ENCODE measurements around the gene ACSM4. TPM values are rescaled to one million over a fixed set of nuclear protein-coding genes. Genes with fewer than 3 reads are reported as not detected.
"Not testable (repeated sequence)": the region's sequence is repeated elsewhere in the genome, so short reads cannot be mapped to it uniquely, and the experiment has no call there.

Gene ACSM4, protein sequence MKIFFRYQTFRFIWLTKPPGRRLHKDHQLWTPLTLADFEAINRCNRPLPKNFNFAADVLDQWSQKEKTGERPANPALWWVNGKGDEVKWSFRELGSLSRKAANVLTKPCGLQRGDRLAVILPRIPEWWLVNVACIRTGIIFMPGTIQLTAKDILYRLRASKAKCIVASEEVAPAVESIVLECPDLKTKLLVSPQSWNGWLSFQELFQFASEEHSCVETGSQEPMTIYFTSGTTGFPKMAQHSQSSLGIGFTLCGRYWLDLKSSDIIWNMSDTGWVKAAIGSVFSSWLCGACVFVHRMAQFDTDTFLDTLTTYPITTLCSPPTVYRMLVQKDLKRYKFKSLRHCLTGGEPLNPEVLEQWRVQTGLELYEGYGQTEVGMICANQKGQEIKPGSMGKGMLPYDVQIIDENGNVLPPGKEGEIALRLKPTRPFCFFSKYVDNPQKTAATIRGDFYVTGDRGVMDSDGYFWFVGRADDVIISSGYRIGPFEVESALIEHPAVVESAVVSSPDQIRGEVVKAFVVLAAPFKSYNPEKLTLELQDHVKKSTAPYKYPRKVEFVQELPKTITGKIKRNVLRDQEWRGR
- not detected in 2 replicates for total RNA-seq (2014; rRNA removed; shearing (Covaris generic))
- not detected in 2 replicates for polyA plus RNA-seq (2014; cell fraction: nucleus; rRNA removed)

DNA sequence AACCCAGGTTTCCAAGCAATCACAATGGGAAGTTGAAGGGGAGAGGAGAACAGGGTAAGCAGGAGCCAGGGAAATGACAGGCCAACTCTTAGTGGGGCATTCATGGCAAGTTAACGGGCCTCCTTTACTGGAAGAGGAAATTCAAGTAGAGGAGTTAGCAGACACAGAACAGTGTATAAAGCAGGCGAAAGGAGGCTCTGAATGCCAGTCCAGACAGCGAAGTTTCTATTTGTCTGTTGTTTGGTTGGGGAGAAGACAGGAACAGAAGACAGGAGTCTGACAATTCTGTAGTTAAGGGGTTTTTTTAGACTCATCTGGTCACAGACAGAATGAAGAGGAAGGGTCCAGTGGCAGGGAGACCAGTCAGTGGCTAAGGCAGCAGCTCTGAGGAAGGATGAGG is at the start of gene ACSM4:
Gene ACSM4 (plus strand): TSS at position 301 of the 400 bp plus-strand sequence. CDS start 260 bp downstream, outside the sequence.
- no peak for DNase-seq (ENCODE audit: extremely low read depth, low read depth)

DNA sequence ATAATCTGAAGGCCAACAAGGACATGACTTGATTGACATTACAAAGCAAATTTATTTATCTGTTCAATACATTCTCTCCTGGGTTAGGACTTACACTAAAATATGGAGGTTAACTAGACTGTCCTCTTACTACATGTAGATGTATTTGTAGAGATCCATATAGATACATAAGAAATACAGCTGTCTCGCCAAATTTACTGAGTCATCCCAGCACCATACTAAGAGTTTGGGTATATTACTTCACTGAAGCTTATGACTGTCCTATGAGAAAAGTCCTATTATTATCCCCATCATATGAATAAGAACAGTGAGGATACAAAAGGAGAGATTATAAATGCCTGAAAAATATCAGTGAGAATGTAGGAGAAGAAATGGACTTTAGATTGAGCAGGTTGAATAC is 44.8 kb upstream of the ACSM4 start:
- no peak for DNase-seq (ENCODE audit: extremely low read depth, low read depth)

DNA sequence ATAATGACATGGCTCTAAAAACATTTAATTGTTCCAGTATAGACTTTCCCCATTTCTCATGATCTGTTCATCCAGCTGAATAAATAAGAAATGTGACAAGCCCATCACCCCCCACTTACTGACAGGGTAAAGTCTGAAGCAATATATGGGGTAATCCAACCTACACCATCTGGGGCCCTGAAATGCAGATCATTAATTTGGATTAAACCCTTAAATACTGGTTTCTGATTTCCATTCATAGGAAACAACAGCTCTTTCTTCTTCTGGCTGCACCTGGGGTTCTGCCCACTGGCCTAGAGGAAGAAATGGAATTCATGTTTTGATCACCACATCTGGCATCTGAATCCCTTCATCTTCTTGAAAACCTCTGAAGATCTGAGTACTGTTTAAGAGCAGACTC is 39.3 kb upstream of the ACSM4 start:
- DNase-seq (ENCODE audit: extremely low read depth, low read depth): no peak

DNA sequence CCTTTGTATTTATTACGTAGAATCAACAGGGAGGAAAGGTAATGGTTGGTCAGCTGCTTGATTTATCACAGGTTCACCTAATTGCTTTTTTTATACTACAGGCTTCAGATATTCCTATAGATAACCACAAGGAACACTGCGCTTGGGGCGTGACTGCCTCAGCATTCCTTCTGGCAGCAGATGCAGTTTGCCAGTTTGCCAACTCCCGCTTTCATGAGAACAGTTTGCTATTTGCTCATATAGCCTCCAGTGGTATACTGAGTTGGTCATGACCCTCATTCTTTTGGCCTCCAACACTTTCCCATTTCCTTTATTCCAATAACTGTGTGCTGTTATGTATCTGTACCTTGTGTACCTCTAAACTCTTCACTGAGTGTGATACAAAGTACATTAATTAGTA is 38.6 kb upstream of the ACSM4 start:
- no peak for DNase-seq (ENCODE audit: extremely low read depth, low read depth)

DNA sequence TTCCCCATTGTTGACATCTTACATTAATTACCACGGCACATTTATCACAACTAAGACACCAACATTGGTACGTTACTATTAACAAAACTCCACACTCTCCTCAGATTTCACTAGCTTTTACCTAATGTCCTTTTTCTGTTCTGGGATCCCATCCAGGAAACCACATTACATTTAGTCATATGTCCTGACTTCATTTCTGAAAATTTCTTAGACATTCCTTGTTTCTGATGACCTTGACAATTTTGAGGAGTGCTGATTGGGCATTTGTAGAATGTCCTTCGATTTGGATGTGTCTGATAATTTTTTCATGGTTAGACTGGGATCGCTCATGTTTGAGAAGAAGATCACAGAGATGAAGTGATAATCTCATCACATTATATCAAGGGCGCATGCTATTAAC is 34.6 kb upstream of the ACSM4 start:
- DNase-seq (ENCODE audit: extremely low read depth, low read depth): no peak

DNA sequence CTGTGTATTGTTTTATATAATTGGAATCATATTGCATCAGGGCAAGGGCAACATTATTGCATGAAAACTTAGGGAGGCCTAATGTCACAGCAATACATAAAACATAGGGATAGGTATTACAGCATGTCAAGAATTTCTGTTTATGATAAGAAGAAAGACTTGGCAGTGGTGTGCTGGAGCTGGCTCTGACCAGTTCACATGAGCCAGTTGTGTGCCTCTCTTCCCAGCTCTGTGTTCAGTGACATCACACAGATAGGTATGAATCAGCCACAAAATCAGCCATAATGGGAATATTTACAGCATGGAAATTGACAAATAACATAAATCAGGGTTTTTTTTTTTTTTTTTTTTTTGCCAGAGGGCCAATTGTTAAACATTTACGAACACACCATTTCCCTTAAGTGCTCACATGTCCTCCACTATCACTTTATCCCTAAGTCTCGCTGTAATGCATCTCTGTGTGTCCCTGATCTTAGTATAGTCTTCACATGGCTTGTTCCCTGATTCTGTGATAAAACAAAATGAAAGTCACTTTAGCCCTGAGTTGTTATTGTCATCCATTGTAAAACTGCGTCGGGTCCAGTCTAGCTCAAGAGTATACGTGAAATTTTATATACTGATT is 31.9 kb upstream of the ACSM4 start:
- no peak for DNase-seq (ENCODE audit: extremely low read depth, low read depth)

DNA sequence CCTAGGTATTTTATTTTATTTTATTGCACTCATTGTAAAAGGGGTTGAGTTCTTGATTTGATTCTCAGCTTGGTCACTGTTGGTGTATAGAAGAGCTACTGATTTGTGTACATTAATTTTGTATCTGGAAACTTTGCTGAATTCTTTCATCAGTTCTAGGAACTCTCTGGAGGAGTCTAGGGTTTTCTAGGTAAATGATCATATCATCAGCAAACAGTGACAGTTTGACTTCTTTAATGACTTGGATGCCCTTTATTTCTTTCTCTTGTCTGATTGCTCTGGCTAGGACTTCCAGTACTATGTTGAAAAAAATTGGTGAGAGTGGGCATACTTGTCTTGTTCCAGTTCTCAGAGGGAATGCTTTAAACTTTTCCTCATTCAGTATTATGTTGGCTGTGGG is 28.4 kb upstream of the ACSM4 start:
- DNase-seq (ENCODE audit: extremely low read depth, low read depth): not testable (repeated sequence)

DNA sequence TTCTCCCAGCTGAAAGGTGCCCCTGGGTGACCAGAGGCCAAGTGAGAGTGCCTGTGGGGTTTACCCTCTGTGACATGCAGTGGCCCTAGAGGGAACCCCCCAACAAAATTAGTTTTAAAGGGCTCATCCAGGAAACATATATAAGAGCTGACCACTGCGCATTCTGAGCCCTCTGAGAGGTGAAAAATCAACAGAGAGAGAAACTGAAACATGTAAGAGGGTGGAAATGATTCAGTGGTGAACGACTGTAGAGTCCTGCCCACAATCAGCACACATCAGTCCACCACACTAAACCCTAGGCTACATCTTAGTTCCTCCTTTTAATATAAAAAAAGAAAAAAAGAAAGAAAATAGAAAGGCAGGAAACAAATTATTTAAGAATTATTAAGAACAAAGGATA is 21.0 kb upstream of the ACSM4 start:
- no peak for DNase-seq (ENCODE audit: extremely low read depth, low read depth)

DNA sequence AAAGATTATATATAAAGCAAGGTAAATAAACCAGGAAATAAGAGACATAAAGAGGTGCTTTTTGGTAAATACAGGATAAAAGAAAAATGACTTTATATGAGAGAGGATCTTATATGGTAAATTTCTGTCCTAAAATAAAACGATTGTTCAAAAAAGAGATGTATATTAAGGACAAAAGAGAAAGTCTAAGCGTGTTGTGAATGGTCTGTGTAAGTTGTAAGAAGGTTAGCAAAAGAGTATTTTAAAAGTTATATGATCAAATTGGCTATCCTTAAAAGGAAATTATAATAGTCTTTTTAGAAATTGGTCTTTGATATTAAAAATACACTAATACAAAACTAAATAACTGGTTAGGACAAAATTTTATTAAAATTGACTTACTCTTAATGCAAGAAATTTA is 14.1 kb upstream of the ACSM4 start:
- DNase-seq (ENCODE audit: extremely low read depth, low read depth): no peak

DNA sequence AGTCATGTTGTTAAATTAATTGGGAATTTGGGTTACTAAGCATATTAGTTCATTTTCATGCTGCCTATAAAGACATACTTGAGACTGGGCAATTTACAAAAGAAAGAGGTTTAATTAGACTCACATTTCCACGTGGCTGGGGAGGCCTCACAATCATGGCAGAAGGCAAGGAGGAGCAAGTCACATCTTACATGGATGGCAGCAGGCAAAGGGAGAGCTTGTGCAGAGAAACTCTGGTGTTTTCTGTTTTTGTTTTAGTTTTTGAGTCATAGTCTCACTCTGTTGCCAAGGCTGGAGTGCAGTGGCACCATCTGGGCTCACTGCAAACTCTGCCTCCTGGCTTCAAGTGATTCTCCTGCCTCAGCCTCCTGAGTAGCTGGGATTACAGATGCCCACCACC is 13.3 kb upstream of the ACSM4 start:
- not testable (repeated sequence) for DNase-seq (ENCODE audit: extremely low read depth, low read depth)

DNA sequence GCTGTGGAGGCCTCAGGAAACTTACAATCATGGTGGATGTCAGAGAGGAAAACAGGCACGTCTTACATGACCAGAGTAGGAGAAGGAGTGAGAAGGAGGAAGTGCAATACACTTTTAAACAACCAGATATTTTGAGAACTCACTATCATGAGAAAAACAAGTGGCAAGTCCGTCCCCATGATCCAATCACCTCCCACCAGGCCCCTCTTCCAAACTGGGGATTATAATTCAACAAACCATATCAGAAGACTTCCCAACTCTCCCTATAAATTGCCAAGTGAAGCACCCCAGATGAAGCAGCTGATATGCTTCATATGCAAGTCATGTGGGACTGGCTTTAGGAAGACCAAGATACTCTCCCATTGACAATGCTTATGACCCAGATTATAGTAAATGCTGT is 11.6 kb upstream of the ACSM4 start:
- no peak for DNase-seq (ENCODE audit: extremely low read depth, low read depth)

DNA sequence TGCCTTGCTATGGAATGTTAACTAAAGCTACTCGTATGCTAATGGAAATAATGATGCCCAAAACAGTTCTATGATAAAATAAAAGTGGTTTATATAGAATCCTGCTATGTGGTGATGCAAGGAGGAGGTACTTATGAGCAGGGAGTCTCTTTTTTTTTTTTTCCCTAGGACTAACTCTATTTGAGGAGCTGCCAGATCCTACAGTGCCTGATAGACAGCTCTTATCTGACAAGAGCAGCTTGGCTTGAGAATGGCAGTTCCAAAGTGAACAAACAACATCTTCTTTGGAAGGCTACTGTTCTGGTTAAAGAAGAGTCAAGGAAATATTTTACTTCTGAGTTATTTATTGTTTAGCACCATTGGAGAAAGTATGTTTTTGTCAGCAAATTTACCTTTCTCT is 10.2 kb upstream of the ACSM4 start:
- DNase-seq (ENCODE audit: extremely low read depth, low read depth): no peak

DNA sequence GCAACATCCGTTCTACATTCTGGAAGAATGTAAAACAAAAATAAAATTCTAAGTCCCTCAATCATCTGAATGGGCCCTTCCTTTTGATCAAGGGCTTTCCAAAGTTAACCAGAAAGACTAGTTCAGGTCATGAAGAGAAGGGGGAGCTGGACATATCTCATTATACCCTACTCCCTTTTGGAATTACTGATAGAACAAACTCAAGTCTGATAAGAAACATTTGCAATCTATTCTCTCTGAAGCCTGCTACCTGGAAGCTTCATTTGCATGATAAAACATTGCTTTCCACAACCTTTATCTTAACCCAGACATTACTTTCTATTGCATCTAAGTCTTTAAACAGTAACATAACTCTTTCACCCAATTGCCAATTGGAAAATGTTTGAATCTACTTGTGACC is 8.3 kb upstream of the ACSM4 start:
- DNase-seq (ENCODE audit: extremely low read depth, low read depth): no peak

DNA sequence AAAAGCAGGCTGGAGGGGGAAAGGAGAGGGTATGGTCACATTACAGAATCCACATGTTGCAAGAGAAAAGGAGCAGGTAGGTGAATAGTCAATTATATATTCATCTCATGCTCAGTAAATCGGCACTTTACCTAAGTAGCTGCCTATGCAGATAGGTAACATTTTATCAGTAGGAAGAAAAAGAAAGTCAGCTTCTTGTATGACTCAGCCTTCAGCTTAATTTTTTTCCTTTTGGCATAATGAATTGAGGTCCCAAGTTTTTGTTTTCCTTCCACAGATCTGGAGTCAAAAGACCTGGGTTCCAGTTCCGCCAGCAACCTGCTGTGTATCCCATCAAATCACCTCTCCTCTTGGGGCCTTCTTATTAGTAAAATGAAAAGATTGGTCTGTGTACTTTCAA is 6.0 kb upstream of the ACSM4 start:
- no peak for DNase-seq (ENCODE audit: extremely low read depth, low read depth)

DNA sequence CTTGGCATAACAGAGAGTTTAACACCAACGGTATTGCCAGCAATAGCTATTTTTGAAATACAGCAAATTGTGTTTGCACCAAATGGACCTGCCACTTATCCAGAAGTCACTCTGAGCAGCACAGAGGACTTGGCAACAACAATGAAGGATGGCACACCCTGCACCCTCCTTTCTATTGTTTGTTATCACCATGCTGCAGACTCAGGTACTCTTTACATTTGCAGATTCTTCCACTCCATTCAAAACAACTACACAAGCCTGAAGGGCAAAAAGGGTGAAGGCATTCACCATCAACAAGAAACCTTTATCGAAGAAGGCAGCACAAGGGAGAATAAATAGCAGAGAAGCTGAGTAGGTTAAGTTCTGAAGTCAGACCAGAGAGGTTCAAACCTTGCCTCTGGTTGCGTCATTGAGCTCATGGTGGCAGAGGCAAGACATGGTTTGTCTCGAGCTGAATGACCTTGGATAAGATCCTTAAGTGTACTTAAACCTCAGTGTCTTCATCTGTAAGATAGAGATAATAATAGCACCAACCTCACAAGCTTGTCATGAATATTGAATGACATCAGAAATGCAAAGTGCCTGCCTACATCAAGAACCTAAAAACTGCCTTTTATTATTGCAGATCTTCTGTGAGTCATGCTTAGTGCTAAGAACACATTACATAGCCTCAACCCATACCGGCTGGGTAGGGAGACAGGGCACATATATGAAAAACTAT is 1.4 kb upstream of the ACSM4 start:
- no peak for DNase-seq (ENCODE audit: extremely low read depth, low read depth)

DNA sequence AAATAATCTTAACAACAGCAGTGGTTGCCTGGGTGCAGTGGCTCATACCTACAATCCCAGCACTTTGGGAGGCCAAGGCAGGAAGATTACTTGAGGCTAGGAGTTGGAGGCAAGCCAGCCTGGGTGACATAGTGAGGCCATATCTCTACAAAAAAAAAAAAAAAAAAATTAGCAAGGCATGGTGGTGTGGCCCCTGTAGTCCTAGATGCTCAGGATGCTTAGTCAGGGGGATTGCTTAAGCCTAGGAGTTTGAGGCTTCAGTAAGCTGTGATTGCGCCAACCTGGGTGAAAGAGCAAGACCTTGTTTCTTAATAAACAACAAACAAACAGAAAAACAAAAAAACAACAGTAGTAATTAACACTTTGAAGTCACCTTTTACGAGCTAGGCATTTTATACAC is 642 bp upstream of the ACSM4 start:
- no peak for DNase-seq (ENCODE audit: extremely low read depth, low read depth)

DNA sequence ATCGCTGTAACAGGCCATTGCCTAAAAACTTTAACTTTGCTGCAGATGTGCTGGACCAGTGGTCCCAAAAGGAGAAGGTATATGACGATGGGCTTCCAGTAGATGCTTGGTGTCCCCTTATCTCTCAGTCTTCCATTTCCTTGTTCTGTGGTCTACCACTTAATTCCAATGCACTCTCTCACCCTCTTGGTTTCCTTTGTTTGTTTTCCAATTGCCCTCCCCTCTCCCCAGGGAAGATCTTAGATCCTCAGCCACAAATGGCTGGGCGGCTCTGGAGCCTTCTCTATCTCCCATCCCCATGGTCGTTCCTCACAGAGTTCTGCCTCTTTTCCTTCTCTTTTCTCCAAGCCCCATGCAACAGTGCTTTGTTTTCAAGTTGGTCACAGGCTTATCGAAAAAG is 584 bp downstream of the ACSM4 start:
- no peak for DNase-seq (ENCODE audit: extremely low read depth, low read depth)

DNA sequence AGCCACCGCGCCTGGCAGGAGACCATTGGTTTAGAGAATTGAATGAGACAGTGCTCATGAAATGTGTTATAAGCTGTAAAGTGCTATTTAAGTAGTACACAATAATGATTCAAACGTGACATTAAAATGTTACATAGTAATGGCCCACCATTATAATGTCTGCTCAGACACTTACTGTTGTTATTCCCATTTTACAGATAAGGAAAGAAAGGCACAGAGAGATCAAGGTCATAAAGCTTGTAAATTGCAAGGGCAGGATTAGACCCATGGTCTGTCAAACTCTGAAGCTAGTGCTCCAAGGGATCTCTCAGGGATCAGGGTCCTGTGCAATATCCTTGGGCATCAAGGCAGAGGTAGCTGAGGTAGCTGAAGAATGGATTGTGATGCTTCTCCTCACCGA is 6.2 kb downstream of the ACSM4 start:
- DNase-seq (ENCODE audit: extremely low read depth, low read depth): no peak

DNA sequence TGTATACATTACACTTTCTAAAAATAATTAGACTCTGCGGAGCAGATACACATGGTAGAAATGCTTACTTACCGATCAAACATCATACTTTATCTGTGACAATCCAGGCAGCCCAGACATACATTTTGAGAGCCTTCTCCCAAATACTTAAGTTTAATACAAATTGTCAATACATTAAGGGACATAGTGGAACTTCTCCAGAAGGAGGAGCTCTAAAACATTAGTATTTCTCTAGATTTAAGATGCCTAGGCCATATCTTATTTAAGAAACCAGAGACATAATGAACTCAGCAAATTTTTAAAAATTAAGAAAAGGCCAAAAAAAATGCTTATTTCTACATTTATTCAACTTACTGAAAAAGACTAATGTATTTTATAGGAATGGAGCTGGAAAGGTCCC is 16.1 kb downstream of the ACSM4 start:
- no peak for DNase-seq (ENCODE audit: extremely low read depth, low read depth)

DNA sequence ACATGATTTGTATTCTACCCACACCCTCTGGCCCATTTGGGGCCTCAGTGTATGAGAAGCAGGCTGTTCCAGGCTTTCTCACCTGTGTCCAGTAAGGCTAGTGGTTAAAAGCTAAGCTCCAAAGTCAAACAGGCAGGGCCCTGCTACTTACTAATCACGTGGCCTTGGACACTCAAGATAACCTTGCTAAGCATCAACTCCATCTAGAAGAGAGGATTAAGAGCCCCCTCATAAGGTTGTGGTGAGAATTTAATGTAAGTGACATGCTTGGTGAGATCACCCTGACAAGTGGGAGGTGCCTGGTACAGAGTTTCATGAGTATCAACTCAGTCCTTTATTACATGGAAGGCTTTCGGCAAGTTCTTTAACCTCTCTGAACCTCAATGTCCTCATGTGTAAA is 17.8 kb downstream of the ACSM4 start:
- DNase-seq (ENCODE audit: extremely low read depth, low read depth): no peak

DNA sequence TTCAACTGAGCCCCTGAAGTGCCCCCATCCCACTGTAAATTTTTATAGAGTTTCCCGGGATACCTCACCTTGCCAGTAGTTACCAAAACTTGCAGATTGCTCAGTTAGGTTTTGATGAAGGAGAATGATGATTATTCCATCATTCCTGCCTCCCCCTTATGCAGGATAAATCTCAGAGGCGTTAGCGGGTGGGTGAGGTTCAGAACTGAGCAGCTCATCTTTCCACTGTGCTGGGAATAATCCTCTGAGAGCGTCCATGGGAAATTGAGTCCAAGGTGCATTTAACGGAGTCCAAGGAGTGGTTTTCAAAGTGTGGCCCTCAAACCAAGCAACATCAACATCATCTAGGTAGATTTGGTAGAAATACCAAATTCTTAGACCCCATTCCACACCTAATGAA is 18.7 kb downstream of the ACSM4 start:
- DNase-seq (ENCODE audit: extremely low read depth, low read depth): no peak

Data from NCI-H460 (cell line).